K562 (cell line): Measurements from ENCODE around the gene COLEC12.

ENCODE experiments used
- CEBPB ChIP-seq: fragments of 450-650 bp; IDR thresholded peaks from 2 replicates; pipeline ENCODE4 v1.6.1; 2016; ENCODE audit warnings: missing genetic modification characterization, missing compliant biosample characterization
- FOSL1 ChIP-seq: fragments of 200-800 bp; sonication (Bioruptor generic); conservative IDR thresholded peaks from 2 replicates; pipeline ENCODE4 v1.6.1; 2016; ENCODE audit warnings: missing genetic modification characterization, missing compliant biosample characterization
- JUND ChIP-seq, 2 experiments: IDR thresholded peaks; 2 replicates in 1 of 2; 3 replicates in 1 of 2; pipeline ENCODE4 v1.6.1; 2011; ENCODE audit warnings: borderline replicate concordance in 2 of 2, low read depth in 2 of 2, low read length in 2 of 2, improper control_type of control experiment in 1 of 2, missing biosample characterization in 1 of 2, missing genetic modification characterization in 1 of 2, missing genetic modification reagents in 1 of 2
- POLR2A ChIP-seq: fragments of 450-650 bp; conservative IDR thresholded peaks from 2 replicates; pipeline ENCODE4 v1.6.1; 2016
- TFAM ChIP-seq: fragments of 250-450 bp; sonication (Bioruptor Pico); conservative IDR thresholded peaks from 2 replicates; pipeline ENCODE4 v1.5.0; 2021; ENCODE audit warnings: mild to moderate bottlenecking, moderate library complexity
- ZNF124 ChIP-seq: sonication (generic); formaldehyde crosslinking; IDR thresholded peaks from 2 replicates; pipeline ENCODE4 v1.8.1; 2022; ENCODE audit warnings: missing genetic modification reagents

- TF ChIP-seq POLR2A (no peak), TFAM (CRISPR knock-in tag) (no peak), FOSL1 (tag) (no peak), ZNF124 (CRISPR knock-in tag) (no peak), JUND (IDR thresholded peaks at IDR 0.05; ENCODE audit: borderline replicate concordance, low read depth, low read length) (no peak), JUND (tag; IDR thresholded peaks at IDR 0.05; ENCODE audit: borderline replicate concordance, low read depth, low read length) (no peak), CEBPB (tag) (no peak)
Observed at GRCh38 chr18:292271-292670, 208.2 kb downstream of the COLEC12 start.
